HUES48 (cell line): Measurements from ENCODE around the gene FRAT1.

Source experiments
- H3K27ac ChIP-seq: one replicate; pipeline ENCODE4 v1.7.0; 2013; ENCODE audit warnings: low read depth, low read length, inconsistent platforms
- H3K27me3 ChIP-seq: 2 replicates; pipeline ENCODE4 v1.6.1; 2013; ENCODE audit warnings: mild to moderate bottlenecking, low read length; ENCODE audit not compliant: control insufficient read depth, insufficient read depth
- H3K36me3 ChIP-seq: 2 replicates; pipeline ENCODE4 v1.6.1; 2013; ENCODE audit warnings: low read length; ENCODE audit not compliant: control insufficient read depth, insufficient read depth
- H3K4me1 ChIP-seq: 2 replicates; pipeline ENCODE4 v1.6.1; 2013; ENCODE audit warnings: mild to moderate bottlenecking, low read length; ENCODE audit not compliant: control insufficient read depth, insufficient read depth
- H3K4me3 ChIP-seq: 2 replicates; pipeline ENCODE4 v1.5.1; 2013; ENCODE audit warnings: mild to moderate bottlenecking, low read depth, low read length
- H3K9ac ChIP-seq: 2 replicates; pipeline ENCODE4 v1.6.1; 2013; ENCODE audit warnings: mild to moderate bottlenecking, low read depth, low read length, moderate library complexity
- H3K9me3 ChIP-seq: 2 replicates; pipeline ENCODE4 v1.6.1; 2013; ENCODE audit warnings: low read length; ENCODE audit not compliant: control insufficient read depth, insufficient read depth

Gene FRAT1

DNA sequence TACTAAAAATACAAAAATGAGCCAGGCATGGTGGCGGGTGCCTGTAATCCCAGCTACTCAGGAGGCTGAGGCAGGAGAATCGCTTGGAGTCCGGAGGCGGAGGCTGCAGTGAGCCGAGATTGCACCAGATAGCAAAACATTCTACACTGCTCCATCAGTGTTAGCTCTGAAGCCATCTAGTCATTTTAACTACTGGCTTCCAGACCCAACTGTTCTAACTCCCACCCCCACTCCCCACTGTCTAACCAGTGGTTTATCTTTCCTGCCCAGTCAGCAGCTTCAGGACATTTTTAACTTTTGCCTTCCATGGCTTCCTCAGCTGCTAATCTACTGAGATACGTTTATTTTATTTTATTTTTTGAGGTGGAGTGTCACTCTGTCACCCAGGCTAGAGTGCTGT lies 6.2 kb upstream of the FRAT1 start:
- H3K4me3 ChIP-seq = no peak overlapping the region
- no peaks in the 10 kb centered on the region for H3K27me3 ChIP-seq
- H3K4me1 ChIP-seq = no peaks in the 10 kb centered on the region
- H3K9me3 ChIP-seq = no peaks in the 10 kb centered on the region
- H3K9ac ChIP-seq = no peak overlapping the region
- no peak overlapping the region for H3K27ac ChIP-seq
- H3K36me3 ChIP-seq = no peaks in the 10 kb centered on the region

DNA sequence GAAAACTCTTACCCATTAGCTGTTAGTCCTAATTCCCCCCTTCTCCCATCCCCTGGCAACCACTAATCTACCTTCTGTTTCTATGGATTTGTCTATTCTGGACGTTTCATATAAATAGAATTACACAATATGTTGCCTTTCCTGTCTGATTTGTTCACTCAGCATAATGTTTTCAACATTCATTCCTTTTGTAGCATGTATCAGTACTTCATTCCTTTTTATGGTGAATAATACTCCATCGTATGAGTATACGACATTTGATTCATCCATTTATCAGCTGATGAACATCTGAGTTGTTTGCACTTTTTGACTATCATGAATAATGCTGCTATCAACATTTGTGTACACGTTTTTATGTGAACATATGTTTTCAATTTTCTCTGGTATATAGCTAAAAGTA lies 4.4 kb upstream of the FRAT1 start:
- H3K36me3 ChIP-seq = no peaks in the 10 kb centered on the region
- peaks cover 3% of the 10 kb centered on the region; the same call in 1 of the 2 replicates for H3K4me1 ChIP-seq
- H3K27me3 ChIP-seq = no peaks in the 10 kb centered on the region
- no peaks in the 10 kb centered on the region for H3K9me3 ChIP-seq
- no peak overlapping the region for H3K4me3 ChIP-seq
- H3K9ac ChIP-seq = no peak overlapping the region
- H3K27ac ChIP-seq = no peak overlapping the region

DNA sequence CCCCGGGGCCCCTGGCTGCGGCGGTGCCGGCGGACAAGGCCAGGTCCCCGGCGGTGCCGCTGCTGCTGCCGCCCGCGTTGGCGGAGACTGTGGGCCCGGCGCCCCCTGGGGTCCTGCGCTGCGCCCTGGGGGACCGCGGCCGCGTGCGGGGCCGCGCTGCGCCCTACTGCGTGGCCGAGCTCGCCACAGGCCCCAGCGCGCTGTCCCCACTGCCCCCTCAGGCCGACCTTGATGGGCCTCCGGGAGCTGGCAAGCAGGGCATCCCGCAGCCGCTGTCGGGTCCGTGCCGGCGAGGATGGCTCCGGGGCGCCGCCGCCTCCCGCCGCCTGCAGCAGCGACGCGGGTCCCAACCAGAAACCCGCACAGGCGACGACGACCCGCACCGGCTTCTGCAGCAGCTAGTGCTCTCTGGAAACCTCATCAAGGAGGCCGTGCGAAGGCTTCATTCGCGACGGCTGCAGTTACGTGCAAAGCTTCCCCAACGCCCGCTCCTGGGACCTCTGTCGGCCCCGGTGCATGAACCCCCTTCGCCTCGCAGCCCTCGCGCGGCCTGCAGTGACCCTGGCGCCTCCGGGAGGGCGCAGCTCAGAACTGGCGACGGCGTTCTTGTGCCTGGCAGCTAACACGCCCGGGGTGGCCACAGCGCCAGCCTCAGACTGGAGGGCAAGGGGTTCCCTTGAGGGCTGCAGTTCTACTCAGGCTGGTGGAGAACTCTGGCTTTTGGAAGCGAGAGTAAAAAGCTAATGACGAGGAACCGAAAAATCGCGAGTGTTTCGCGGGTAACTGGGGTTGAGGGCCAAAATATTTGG lies 804 bp downstream of the FRAT1 start:
- H3K4me1 ChIP-seq = peaks cover 22% of the 10 kb centered on the region

DNA sequence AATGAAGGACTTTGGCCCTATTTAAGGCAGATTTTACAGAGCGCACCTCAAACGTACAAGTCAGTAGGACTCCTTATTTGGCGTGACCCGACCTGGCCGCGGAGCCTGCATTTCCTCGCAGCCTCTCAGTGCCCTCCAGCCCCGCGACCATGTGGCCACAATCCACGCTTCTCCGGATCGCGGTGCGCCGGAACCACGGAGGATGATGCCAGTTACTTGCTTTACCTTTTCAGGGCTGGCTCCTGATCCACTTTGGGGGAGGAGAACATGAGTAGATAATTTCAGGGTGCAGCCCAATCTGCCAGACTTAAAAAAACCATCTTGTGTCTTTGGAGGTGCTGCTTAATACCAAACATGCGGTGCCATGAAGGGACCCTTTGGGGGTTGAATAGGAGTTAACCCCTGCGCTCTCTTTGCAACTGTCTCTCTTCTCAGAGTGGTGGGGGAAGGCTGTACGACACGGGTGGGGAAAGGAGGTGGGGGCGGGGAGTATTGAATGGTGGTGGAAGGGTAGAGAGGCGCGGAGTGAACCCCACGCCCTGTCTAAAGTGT lies 1.5 kb downstream of the FRAT1 start:
- peaks cover 28% of the 10 kb centered on the region for H3K27me3 ChIP-seq
- peaks cover 24% of the 10 kb centered on the region for H3K4me1 ChIP-seq
- peak overlapping the region; percentile 64; the same call in 1 of the 2 replicates for H3K9ac ChIP-seq
- H3K4me3 ChIP-seq = peak overlapping the region; percentile 82
- no peaks in the 10 kb centered on the region for H3K9me3 ChIP-seq
- no peak overlapping the region for H3K27ac ChIP-seq
- no peaks in the 10 kb centered on the region for H3K36me3 ChIP-seq

More for the DNA sequence above, 804 bp downstream of the FRAT1 start:
- Histone ChIP-seq H3K27me3 (peaks cover 28% of the 10 kb centered on the region), H3K27ac (peak overlapping the region; percentile 98), H3K9me3 (no peaks in the 10 kb centered on the region), H3K4me3 (peak overlapping the region; percentile 82), H3K9ac (peak overlapping the region; percentile 43), H3K36me3 (no peaks in the 10 kb centered on the region)

DNA sequence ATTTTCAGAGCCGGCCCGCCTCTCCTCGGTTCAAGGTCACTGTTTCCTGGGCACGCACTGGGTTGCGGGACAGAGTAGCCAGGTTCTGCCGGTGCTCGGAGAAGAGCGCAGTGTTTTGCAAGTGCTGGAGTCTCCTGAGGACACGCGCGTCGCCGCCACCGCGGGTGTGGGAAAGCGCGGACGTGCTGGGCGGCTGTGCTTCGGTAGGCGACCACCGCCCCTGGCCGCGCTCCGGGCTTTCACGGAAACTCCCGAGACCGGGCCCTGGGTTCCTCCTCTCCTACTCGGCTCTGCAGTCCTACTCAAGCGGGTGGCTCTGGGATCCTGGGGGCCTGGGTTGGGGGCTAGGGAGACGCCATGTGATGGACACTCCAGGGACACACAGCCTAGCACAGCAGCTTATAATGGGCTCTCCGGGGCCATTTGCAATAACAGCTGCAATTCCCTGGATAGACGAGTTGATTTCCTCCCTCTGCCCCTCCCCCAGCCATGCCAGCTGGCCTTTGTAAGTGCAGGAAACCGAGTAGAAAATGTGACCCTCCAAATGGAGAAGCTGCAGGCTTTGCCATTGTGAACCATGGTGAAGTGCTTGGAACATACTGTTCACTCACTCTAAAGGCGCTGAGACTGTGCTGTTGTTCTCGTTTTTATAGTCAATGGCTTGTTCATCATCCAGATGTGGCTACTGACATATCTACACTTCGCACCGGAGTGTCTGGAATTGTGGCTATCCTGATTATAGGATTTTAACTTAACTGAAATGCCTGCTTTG lies 2.1 kb downstream of the FRAT1 start:
- Histone ChIP-seq H3K27ac (no peak overlapping the region), H3K4me1 (peaks cover 30% of the 10 kb centered on the region), H3K9me3 (no peaks in the 10 kb centered on the region), H3K36me3 (no peaks in the 10 kb centered on the region), H3K9ac (peak overlapping the region; percentile 64), H3K27me3 (peaks cover 28% of the 10 kb centered on the region), H3K4me3 (peak overlapping the region; percentile 82)

DNA sequence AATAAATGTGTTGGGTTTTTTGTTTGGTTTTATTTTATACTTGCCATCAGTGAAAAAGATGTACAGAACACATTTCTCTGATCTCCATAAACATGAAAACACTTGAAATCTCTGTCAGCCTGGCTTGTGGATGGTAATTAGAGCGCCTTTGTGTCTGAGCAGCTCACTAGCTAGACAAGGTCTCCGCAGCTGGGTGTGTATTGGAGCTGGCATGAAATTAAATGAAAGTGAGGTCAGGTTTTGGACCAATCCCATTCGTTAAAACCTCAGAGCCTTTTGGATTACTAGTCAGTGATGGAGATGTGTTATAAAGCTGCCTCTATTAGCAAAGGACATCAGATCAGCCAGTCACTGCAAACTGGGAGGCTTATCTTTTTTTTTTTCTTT lies 2.7 kb downstream of the FRAT1 start:
- H3K4me1 ChIP-seq = peaks cover 32% of the 10 kb centered on the region
- peak overlapping the region; percentile 64 for H3K9ac ChIP-seq
- no peaks in the 10 kb centered on the region for H3K9me3 ChIP-seq
- H3K36me3 ChIP-seq = no peaks in the 10 kb centered on the region
- H3K27me3 ChIP-seq = peaks cover 28% of the 10 kb centered on the region
- H3K4me3 ChIP-seq = peak overlapping the region; percentile 82
- no peak overlapping the region for H3K27ac ChIP-seq

DNA sequence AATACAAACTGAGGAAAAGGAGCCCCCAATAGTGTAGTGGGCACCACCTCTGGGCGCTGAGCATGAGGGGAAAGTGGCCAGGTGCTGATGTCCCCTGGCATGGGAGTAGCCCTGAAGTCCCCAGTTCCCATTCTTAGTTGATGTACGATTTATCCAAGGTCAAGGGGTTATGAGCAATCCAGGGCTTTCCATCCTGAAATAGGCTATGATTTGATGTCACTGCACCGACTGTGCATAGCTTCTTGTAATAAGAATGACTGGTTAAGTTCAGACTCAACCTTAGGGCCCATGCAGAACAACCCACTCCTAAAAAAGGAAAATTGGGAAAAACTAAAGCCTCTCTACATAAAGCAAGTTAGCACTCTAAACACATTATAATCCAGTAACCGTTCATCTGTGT lies 4.4 kb downstream of the FRAT1 start:
- Histone ChIP-seq H3K27ac (no peak overlapping the region), H3K4me1 (peaks cover 41% of the 10 kb centered on the region), H3K4me3 (no peak overlapping the region), H3K36me3 (peaks cover 2% of the 10 kb centered on the region), H3K9me3 (no peaks in the 10 kb centered on the region), H3K27me3 (peaks cover 28% of the 10 kb centered on the region), H3K9ac (no peak overlapping the region)

DNA sequence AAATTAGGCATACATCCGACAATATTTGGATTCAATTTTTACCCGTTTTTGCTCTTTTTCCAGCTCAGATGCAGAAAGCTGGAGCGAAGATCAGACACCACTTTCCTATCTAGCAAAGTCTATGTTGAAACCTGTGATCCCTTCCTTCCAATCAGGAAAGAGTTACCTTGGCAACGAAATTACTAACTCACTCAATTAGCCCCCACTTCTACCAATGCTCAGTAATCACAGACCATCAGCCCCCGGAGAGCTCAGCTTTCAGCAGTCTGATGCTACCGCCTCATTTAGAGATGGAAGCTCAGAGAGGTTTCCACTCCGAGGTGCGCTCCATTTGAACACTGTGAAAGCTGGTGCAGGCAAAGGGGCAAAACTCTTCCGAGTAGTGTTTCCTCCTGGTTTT lies 6.7 kb downstream of the FRAT1 start:
- Histone ChIP-seq H3K9ac (no peak overlapping the region), H3K27me3 (peaks cover 17% of the 10 kb centered on the region), H3K4me3 (no peak overlapping the region), H3K36me3 (peaks cover 19% of the 10 kb centered on the region), H3K9me3 (no peaks in the 10 kb centered on the region), H3K27ac (no peak overlapping the region), H3K4me1 (peaks cover 47% of the 10 kb centered on the region)

DNA sequence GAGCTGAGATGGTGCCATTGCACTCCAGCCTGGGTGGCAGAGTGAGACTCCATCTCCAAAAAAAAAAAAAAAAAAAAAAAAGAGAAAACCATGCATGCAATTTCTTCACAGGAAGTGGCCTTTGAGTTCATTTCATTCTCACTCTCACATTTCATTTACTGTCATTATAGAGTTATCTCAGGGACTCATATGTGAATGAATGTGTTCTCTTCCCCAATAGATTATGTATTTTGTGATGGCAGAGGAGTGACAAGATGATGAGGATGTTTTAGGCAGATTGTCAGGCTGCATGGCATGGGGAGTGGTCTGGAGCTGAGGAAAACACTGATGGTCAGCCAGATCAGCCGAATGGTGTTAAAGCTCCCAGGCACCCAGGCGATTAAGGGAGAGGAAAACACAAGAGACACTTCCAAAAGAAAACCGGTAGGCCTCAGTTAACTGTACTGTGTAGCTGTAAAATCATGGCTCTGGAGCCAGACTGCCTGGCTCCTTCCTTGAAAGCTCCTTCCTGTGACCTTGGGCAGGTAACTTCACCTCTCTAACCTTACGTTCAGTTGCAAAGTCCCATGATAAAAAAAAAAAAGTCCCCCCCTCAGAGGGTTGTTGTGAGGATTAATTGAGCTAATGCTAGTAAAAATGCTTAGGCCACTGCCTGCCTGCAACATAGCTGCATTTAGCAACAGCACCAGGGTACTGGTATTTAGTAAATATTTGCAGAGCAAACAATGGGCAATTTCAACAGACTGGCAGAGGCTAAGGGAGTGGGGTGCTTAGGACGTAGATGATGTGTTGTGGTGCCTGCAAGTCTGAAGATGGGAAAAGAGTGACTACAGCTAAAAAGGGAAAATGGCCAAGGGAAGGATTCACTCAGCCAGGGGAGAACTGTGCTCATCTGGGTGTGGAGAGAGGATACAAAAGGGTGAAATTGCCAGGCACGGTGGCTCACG lies 8.6 kb downstream of the FRAT1 start:
- peak overlapping the region; percentile 69 for H3K27ac ChIP-seq
- H3K36me3 ChIP-seq = peaks cover 30% of the 10 kb centered on the region
- H3K9me3 ChIP-seq = no peaks in the 10 kb centered on the region
- no peak overlapping the region for H3K4me3 ChIP-seq
- no peak overlapping the region for H3K9ac ChIP-seq
- H3K27me3 ChIP-seq = no peaks in the 10 kb centered on the region
- peaks cover 46% of the 10 kb centered on the region for H3K4me1 ChIP-seq

DNA sequence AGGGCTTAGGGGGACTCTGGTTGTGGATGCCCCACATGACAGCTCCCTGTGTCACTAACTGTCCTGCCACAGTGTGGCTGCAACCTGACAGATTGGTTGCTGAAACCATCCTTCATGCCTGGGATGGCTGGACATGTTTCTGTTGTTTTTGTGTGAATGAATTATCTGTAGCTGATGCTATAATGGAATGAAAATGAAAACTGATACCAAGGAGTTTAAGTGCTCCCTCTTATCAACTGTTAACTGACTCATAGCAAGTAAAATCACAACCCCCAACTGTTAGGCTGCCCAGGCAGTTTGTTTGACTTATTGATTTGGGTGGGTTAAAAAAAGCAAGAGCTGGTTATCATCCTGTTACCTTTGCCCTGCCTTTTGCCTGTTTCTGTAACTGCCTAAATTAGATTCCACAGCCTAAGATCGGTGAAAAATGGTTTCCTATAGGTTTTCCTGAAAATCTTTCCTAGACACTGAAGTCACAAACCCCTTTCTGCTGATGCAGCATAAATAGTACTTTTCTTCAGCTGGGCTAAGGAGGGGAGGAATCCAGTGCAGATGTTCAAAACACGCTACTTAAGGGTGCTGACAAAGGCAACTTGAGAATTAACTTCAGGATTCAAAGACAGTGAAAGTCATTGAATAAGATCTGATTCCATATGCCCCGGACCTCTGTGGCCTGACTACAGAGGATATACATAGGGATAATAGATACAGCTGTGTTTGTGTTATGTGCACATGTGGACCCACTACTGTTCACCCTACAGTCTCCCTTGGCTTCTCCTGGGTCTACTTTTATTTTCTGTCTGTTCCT lies 9.8 kb downstream of the FRAT1 start:
- no peak overlapping the region for H3K9ac ChIP-seq
- H3K4me3 ChIP-seq = no peak overlapping the region
- H3K27ac ChIP-seq = peak overlapping the region; percentile 42

More for the DNA sequence above, 9.8 kb downstream of the FRAT1 start:
- no peaks in the 10 kb centered on the region for H3K9me3 ChIP-seq
- H3K36me3 ChIP-seq = peaks cover 32% of the 10 kb centered on the region
- H3K27me3 ChIP-seq = no peaks in the 10 kb centered on the region
- peaks cover 46% of the 10 kb centered on the region for H3K4me1 ChIP-seq
